ENCODE data around the gene PA2G4.

DNA sequence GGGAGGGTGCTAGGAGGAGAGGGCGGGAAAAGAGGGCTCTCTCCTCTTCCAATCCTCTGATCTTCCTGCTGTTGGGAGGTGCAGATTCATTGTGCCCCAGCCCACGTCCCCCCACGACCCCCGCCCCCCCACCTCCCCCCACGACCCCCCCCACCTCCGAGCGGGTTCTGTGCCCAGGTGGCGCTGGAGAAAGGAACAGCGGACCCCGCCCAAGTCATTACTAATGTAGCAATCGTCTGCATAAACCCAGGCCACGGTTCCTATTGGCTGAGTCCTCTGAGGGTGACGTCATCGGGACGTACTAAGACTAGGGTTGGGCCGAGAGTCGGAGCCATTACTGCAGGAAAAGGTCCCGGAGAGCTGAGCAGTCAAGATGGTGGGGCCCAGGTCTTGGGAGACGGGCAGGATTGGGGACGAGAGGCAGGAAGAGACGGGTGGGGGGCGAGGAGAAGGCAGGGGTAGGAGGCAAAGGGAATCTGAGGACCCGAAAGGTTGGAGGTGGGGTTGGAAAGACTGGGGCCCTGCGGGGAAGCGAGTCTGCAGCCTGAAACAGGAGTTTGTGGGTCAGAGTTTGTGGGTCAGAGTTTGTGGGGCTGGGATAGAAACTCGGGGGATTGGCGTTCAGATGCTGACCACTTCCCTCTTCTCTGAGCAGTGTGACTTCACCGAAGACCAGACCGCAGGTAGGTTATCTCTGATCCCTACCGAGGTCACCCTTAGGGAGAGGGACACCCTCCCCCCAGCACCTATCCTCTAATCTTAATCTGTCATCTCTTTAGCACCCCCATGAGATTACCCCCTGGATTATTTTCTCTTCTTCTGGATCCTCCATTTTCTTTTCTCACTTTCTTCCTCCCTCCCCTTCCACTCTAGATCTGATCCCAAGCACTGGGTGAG is 53.9 kb downstream of the PA2G4 start, which contains the start of gene MYL6:
- TF ChIP-seq CTCF (conservative IDR thresholded peaks at IDR 0.05; ENCODE audit: low read depth, low read length) (no peak), MAZ (IDR thresholded peaks at IDR 0.05; ENCODE audit: borderline replicate concordance, low read depth, low read length) (peak; percentile 7)
